Sigmoid colon (tissue), 7 donors: ENCODE measurements around the gene ABHD5. TPM values are rescaled to one million over a fixed set of nuclear protein-coding genes. Genes with fewer than 3 reads are reported as not detected.
"Not testable (repeated sequence)": the region's sequence is repeated elsewhere in the genome, so short reads cannot be mapped to it uniquely, and the experiment has no call there.

ENCODE experiments used
- DNase-seq: peaks from one replicate; pipeline ENCODE4 v3.0.0-alpha.2; 2019
- H3K27ac ChIP-seq, 4 donors: fragments of 200-600 bp; sonication (generic); one replicate each; pipeline ENCODE4 v1.5.1; 2016 to 2019; ENCODE audit warnings: mild to moderate bottlenecking in 1 of 4
- H3K27me3 ChIP-seq, 3 donors: fragments of 200-600 bp; sonication (generic); one replicate each; pipeline ENCODE4 v1.5.1; 2019; ENCODE audit warnings: mild to moderate bottlenecking in 1 of 3
- H3K36me3 ChIP-seq, 4 donors: fragments of 200-600 bp; sonication (generic); one replicate each; pipeline ENCODE4 v1.5.1; 2016 to 2019
- H3K4me1 ChIP-seq, 4 donors: fragments of 200-600 bp; sonication (generic); one replicate each; pipeline ENCODE4 v1.5.1; 2017 to 2019
- H3K4me3 ChIP-seq, 4 donors: fragments of 200-600 bp; sonication (generic); one replicate each; pipeline ENCODE4 v1.5.1; 2017 to 2019; ENCODE audit warnings: mild to moderate bottlenecking in 2 of 4, moderate library complexity in 1 of 4
- H3K9me3 ChIP-seq, 4 donors: fragments of 200-600 bp in 3 of 4; sonication (generic) in 3 of 4; one replicate each; pipeline versions ENCODE4 v1.5.1 to v1.6.1; 2013 to 2019
- CTCF ChIP-seq, 4 experiments: fragments of 450-650 bp in 3 of 4; fragments of 200-600 bp in 1 of 4; IDR thresholded peaks; one replicate each; pipeline ENCODE4 v1.5.1; 2016 to 2019; ENCODE audit warnings: antibody characterized with exemption in 4 of 4, mild to moderate bottlenecking in 3 of 4, moderate library complexity in 2 of 4
- EP300 ChIP-seq, 4 donors: sonication (generic); formaldehyde crosslinking; IDR thresholded peaks; one replicate each; pipeline ENCODE4 v1.6.1; 2017; ENCODE audit warnings: antibody characterized with exemption in 4 of 4
- POLR2A ChIP-seq, 2 donors: fragments of 450-650 bp; IDR thresholded peaks; one replicate each; pipeline ENCODE4 v1.6.1; 2016; ENCODE audit warnings: antibody characterized with exemption in 2 of 2, mild to moderate bottlenecking in 2 of 2, moderate library complexity in 2 of 2
- POLR2AphosphoS5 ChIP-seq, 4 donors: sonication (generic); formaldehyde crosslinking; IDR thresholded peaks; one replicate each; pipeline ENCODE4 v1.6.1; 2017; ENCODE audit warnings: antibody characterized with exemption in 4 of 4
- WGBS, 2 donors: extraction: QIAGEN DNeasy Blood & Tissue Kit; methylation state at CpG; one replicate each; pipeline ENCODE4 v1.1.7; 2013; 5-methylcytosine and 5-hydroxymethylcytosine counted together
- intact Hi-C: fragments of 100-400 bp; cut with DNase I; formaldehyde crosslinking; loops from one replicate; pipeline ENCODE4 v1.15.1; 2023
- polyA plus RNA-seq, 3 donors: library from polyadenylated mRNA; stranded (reverse); fragments of 200-250 nt; gene quantifications; one replicate each; pipeline ENCODE4 v1.2.3, GENCODE V29; 2013
- total RNA-seq, 4 donors: library from RNA; depleted of rRNA; stranded (reverse); fragments of >200 nt; gene quantifications; one replicate each; pipeline ENCODE4 v1.1.0, GENCODE V29; 2016
- donor health status: healthy with polysubstance abuse.
- donor health status: Bipolar disorder and iron deficiency.
- donor health status: healthy.

Gene ABHD5
- total and polyA plus RNA-seq, 7 donors: 11.1 to 48.3 (median 22.2) TPM

GRCh38 chr3:43675593-43675992, 15.1 kb upstream of the ABHD5 start:
- TF ChIP-seq POLR2AphosphoS5 (IDR thresholded peaks at IDR 0.05): no peak
- TF ChIP-seq POLR2A (IDR thresholded peaks at IDR 0.05): no peak
- no peak for TF ChIP-seq CTCF (IDR thresholded peaks at IDR 0.05)
- TF ChIP-seq EP300 (IDR thresholded peaks at IDR 0.05): no peak

GRCh38 chr3:43676441-43676840, 14.3 kb upstream of the ABHD5 start:
- Histone ChIP-seq H3K9me3 (no peaks in the 10 kb centered on the region), H3K4me3 (no peak overlapping the region), H3K36me3 (no peaks in the 10 kb centered on the region), H3K27me3 (no peaks in the 10 kb centered on the region), H3K27ac (no peak overlapping the region), H3K4me1 (no peaks in the 10 kb centered on the region)
- TF ChIP-seq EP300 (IDR thresholded peaks at IDR 0.05) (no peak), CTCF (IDR thresholded peaks at IDR 0.05) (no peak), POLR2AphosphoS5 (IDR thresholded peaks at IDR 0.05) (no peak), POLR2A (IDR thresholded peaks at IDR 0.05) (no peak)
- intact Hi-C loops: no loop called here
- WGBS, 2 donors: 46 to 84% methylated on average over 1 of the region's 1 CpG
- no peak for DNase-seq

More at GRCh38 chr3:43675593-43675992, 15.1 kb upstream of the ABHD5 start:
- no peak overlapping the region for H3K4me3 ChIP-seq
- H3K4me1 ChIP-seq: no peaks in the 10 kb centered on the region
- no peaks in the 10 kb centered on the region for H3K36me3 ChIP-seq
- H3K27me3 ChIP-seq: no peaks in the 10 kb centered on the region
- no peak overlapping the region for H3K27ac ChIP-seq
- intact Hi-C loops: no loop called here
- DNase-seq: no peak
- no peaks in the 10 kb centered on the region for H3K9me3 ChIP-seq

- H3K27ac ChIP-seq, intact Hi-C loops: not testable (repeated sequence)
Observed at GRCh38 chr3:43678375-43678774, 12.4 kb upstream of the ABHD5 start.

GRCh38 chr3:43678887-43679449, 11.8 kb upstream of the ABHD5 start:
- H3K27me3 ChIP-seq, DNase-seq, intact Hi-C loops, H3K9me3 ChIP-seq, H3K4me3 ChIP-seq, H3K36me3 ChIP-seq, H3K4me1 ChIP-seq, H3K27ac ChIP-seq: not testable (repeated sequence)
- WGBS, 2 donors: 95 to 96% methylated on average over 20 of the region's 20 CpGs

More at GRCh38 chr3:43678375-43678774, 12.4 kb upstream of the ABHD5 start:
- H3K27me3 ChIP-seq, H3K4me1 ChIP-seq, H3K9me3 ChIP-seq, H3K4me3 ChIP-seq, DNase-seq, H3K36me3 ChIP-seq: not testable (repeated sequence)
- WGBS, 2 donors: 85 to 93% methylated on average over 8 of the region's 8 CpGs

- H3K4me3 ChIP-seq, intact Hi-C loops, H3K27ac ChIP-seq, H3K36me3 ChIP-seq, H3K27me3 ChIP-seq, H3K9me3 ChIP-seq, DNase-seq, H3K4me1 ChIP-seq: not testable (repeated sequence)
- WGBS, 2 donors: 92 to 93% methylated on average over 4 of the region's 4 CpGs
Observed at GRCh38 chr3:43680857-43681256, 9.9 kb upstream of the ABHD5 start.

GRCh38 chr3:43684944-43685343, 5.8 kb upstream of the ABHD5 start:
- Histone ChIP-seq H3K4me3 (no peak overlapping the region), H3K9me3 (no peaks in the 10 kb centered on the region), H3K27me3 (no peaks in the 10 kb centered on the region), H3K27ac (no peak overlapping the region), H3K36me3 (no peaks in the 10 kb centered on the region), H3K4me1 (peaks cover 0 to 5% (median 3%) of the 10 kb centered on the region in 4 donors)
- no peak for TF ChIP-seq CTCF (IDR thresholded peaks at IDR 0.05)
- no peak for TF ChIP-seq POLR2A (IDR thresholded peaks at IDR 0.05)
- no peak for TF ChIP-seq POLR2AphosphoS5 (IDR thresholded peaks at IDR 0.05)
- no peak for TF ChIP-seq EP300 (IDR thresholded peaks at IDR 0.05)
- no peak for DNase-seq
- WGBS, 2 donors: 86 to 96% methylated on average over 3 of the region's 3 CpGs
- intact Hi-C loops: no loop called here
